Mesenchymal stem cell (in vitro differentiated cells and primary cell): ENCODE measurements around the gene OR2H2.

Experiments
- DNase-seq: peaks from one replicate; pipeline ENCODE4 v3.0.0-alpha.2; 2013
- H2AFZ ChIP-seq: one replicate; pipeline ENCODE4 v1.6.1; 2013; ENCODE audit warnings: low read depth, mild to moderate bottlenecking, control low read depth, inconsistent platforms, low read length, moderate library complexity
- H2AK5ac ChIP-seq: 2 replicates; pipeline ENCODE4 v1.6.1; 2013; ENCODE audit warnings: low read length, moderate library complexity, mild to moderate bottlenecking, inconsistent platforms; ENCODE audit not compliant: severe bottlenecking
- H2BK120ac ChIP-seq: one replicate; pipeline ENCODE4 v1.6.1; 2013; ENCODE audit warnings: low read depth, mild to moderate bottlenecking, inconsistent platforms, low read length, moderate library complexity
- H2BK12ac ChIP-seq, 2 experiments: one replicate each; pipeline ENCODE4 v1.6.1; 2013; ENCODE audit warnings: inconsistent platforms in 2 of 2, low read length in 2 of 2, mild to moderate bottlenecking in 2 of 2, moderate library complexity in 2 of 2, control low read depth in 1 of 2
- H2BK15ac ChIP-seq: one replicate; pipeline ENCODE4 v1.6.1; 2013; ENCODE audit warnings: mild to moderate bottlenecking, low read depth, inconsistent platforms; ENCODE audit not compliant: poor library complexity, severe bottlenecking
- H2BK5ac ChIP-seq: 2 replicates; pipeline ENCODE4 v1.6.1; 2013; ENCODE audit warnings: low read depth, mild to moderate bottlenecking, low read length, control low read depth, inconsistent platforms; ENCODE audit not compliant: poor library complexity, severe bottlenecking
- H3K14ac ChIP-seq, 2 experiments: one replicate each; pipeline ENCODE4 v1.6.1; 2013; ENCODE audit warnings: inconsistent platforms in 2 of 2, low read length in 2 of 2, control low read depth in 1 of 2, mild to moderate bottlenecking in 1 of 2, moderate library complexity in 1 of 2
- H3K18ac ChIP-seq, 2 experiments: one replicate each; pipeline ENCODE4 v1.6.1; 2013; ENCODE audit warnings: inconsistent platforms in 2 of 2, low read length in 2 of 2, control low read depth in 1 of 2, low read depth in 1 of 2, mild to moderate bottlenecking in 1 of 2
- H3K23ac ChIP-seq, 2 experiments: one replicate each; pipeline ENCODE4 v1.6.1; 2013; ENCODE audit warnings: inconsistent platforms in 2 of 2, low read length in 2 of 2, mild to moderate bottlenecking in 2 of 2, moderate library complexity in 2 of 2, control low read depth in 1 of 2
- H3K27ac ChIP-seq: 2 replicates; pipeline ENCODE4 v1.5.1; 2013; ENCODE audit warnings: mild to moderate bottlenecking, moderate library complexity, low read length, control low read depth, inconsistent platforms; ENCODE audit not compliant: poor library complexity, severe bottlenecking
- H3K27me3 ChIP-seq, 2 experiments: 2 replicates each; pipeline versions ENCODE4 v1.6.1 to v1.7.0; 2013; ENCODE audit warnings: low read length in 2 of 2, mild to moderate bottlenecking in 2 of 2, moderate library complexity in 2 of 2, control low read depth in 1 of 2, inconsistent platforms in 1 of 2; ENCODE audit not compliant: control insufficient read depth in 1 of 2, insufficient read depth in 1 of 2
- H3K36me3 ChIP-seq, 2 experiments: 2 replicates each; pipeline versions ENCODE4 v1.6.1 to v1.7.0; 2013; ENCODE audit warnings: low read length in 2 of 2, control low read depth in 1 of 2, inconsistent platforms in 1 of 2, low read depth in 1 of 2, mild to moderate bottlenecking in 1 of 2; ENCODE audit not compliant: insufficient read depth in 2 of 2, control insufficient read depth in 1 of 2
- H3K4ac ChIP-seq, 2 experiments: one replicate each; pipeline ENCODE4 v1.6.1; 2013; ENCODE audit warnings: inconsistent platforms in 2 of 2, low read length in 2 of 2, mild to moderate bottlenecking in 2 of 2, moderate library complexity in 2 of 2, control low read depth in 1 of 2, low read depth in 1 of 2
- H3K4me1 ChIP-seq: 2 replicates; pipeline ENCODE4 v1.6.1; 2013; ENCODE audit warnings: low read depth, low read length, control low read depth; ENCODE audit not compliant: control insufficient read depth, insufficient read depth
- H3K4me2 ChIP-seq: 2 replicates; pipeline ENCODE4 v1.6.1; 2013; ENCODE audit warnings: low read length, mild to moderate bottlenecking, inconsistent platforms; ENCODE audit not compliant: poor library complexity, severe bottlenecking
- H3K4me3 ChIP-seq, 2 experiments: 2 replicates each; pipeline versions ENCODE4 v1.5.1 to v1.7.0; 2013; ENCODE audit warnings: low read length in 2 of 2, mild to moderate bottlenecking in 2 of 2, control low read depth in 1 of 2, low read depth in 1 of 2; ENCODE audit not compliant: insufficient read depth in 1 of 2
- H3K79me1 ChIP-seq: replicated peaks from 2 replicates; pipeline ENCODE4 v1.6.1; 2013; ENCODE audit warnings: mild to moderate bottlenecking, control low read depth, low read length, inconsistent platforms; ENCODE audit not compliant: poor library complexity, severe bottlenecking
- H3K9ac ChIP-seq: 2 replicates; pipeline ENCODE4 v1.7.0; 2013; ENCODE audit warnings: mild to moderate bottlenecking, low read length, moderate library complexity
- H3K9me3 ChIP-seq: 2 replicates; pipeline ENCODE4 v1.7.0; 2013; ENCODE audit warnings: mild to moderate bottlenecking, low read length; ENCODE audit not compliant: control insufficient read depth
- H4K8ac ChIP-seq: one replicate; pipeline ENCODE4 v1.6.1; 2013; ENCODE audit warnings: inconsistent platforms, mild to moderate bottlenecking, low read length, moderate library complexity
- H4K91ac ChIP-seq: one replicate; pipeline ENCODE4 v1.6.1; 2013; ENCODE audit warnings: mild to moderate bottlenecking, low read length, inconsistent platforms
- WGBS: methylation state at CpG from one replicate; pipeline ENCODE4 v1.1.7; 2013; ENCODE audit warnings: mixed read lengths; 5-methylcytosine and 5-hydroxymethylcytosine counted together

OR2H2 gene

GRCh38 chr6:29564875-29565274 is 20.0 kb upstream of the OR2H2 start:
- Histone ChIP-seq H3K27me3 (peaks cover 3 to 6% of the 10 kb centered on the region in 2 experiments), H2AFZ (no peak overlapping the region), H3K14ac (no peak overlapping the region), H3K36me3 (no peaks in the 10 kb centered on the region), H3K79me1 (no peaks in the 10 kb centered on the region), H3K4me3 (no peak overlapping the region), H2BK5ac (no peak overlapping the region), H2BK120ac (no peak overlapping the region), H3K18ac (no peak overlapping the region), H3K9ac (no peak overlapping the region), H4K91ac (no peak overlapping the region), H3K4me2 (no peak overlapping the region), H2BK12ac (no peak overlapping the region), H2AK5ac (no peak overlapping the region), H3K9me3 (no peaks in the 10 kb centered on the region), H3K4ac (no peak overlapping the region), H4K8ac (no peak overlapping the region), H2BK15ac (no peak overlapping the region), H3K23ac (no peak overlapping the region), H3K27ac (no peak overlapping the region), H3K4me1 (no peaks in the 10 kb centered on the region)
- no peak for DNase-seq

GRCh38 chr6:29566856-29567255 is 18.1 kb upstream of the OR2H2 start:
- H3K4me3 ChIP-seq = no peak overlapping the region
- H2BK5ac ChIP-seq = no peak overlapping the region
- no peaks in the 10 kb centered on the region for H3K79me1 ChIP-seq
- H3K18ac ChIP-seq = no peak overlapping the region
- no peak overlapping the region for H3K4ac ChIP-seq
- WGBS = 80% methylated on average over 4 of the region's 5 CpGs
- H4K8ac ChIP-seq = no peak overlapping the region
- no peak overlapping the region for H2BK12ac ChIP-seq
- no peak overlapping the region for H2BK15ac ChIP-seq
- DNase-seq = no peak
- H2AFZ ChIP-seq = no peak overlapping the region
- no peaks in the 10 kb centered on the region for H3K4me1 ChIP-seq
- H3K14ac ChIP-seq = no peak overlapping the region
- H3K36me3 ChIP-seq = no peaks in the 10 kb centered on the region
- no peak overlapping the region for H3K9ac ChIP-seq
- H4K91ac ChIP-seq = no peak overlapping the region
- no peak overlapping the region for H3K27ac ChIP-seq
- H2BK120ac ChIP-seq = no peak overlapping the region
- no peak overlapping the region for H2AK5ac ChIP-seq
- H3K9me3 ChIP-seq = no peaks in the 10 kb centered on the region
- no peak overlapping the region for H3K23ac ChIP-seq
- H3K4me2 ChIP-seq = no peak overlapping the region
- H3K27me3 ChIP-seq = peaks cover under 1 to 7% of the 10 kb centered on the region in 2 experiments

GRCh38 chr6:29567541-29567940 is 17.4 kb upstream of the OR2H2 start:
- Histone ChIP-seq H3K27me3 (peaks cover 0 to 11% of the 10 kb centered on the region in 2 experiments), H3K4me1 (no peaks in the 10 kb centered on the region), H2AFZ (no peak overlapping the region), H2BK5ac (no peak overlapping the region), H4K91ac (no peak overlapping the region), H3K36me3 (no peaks in the 10 kb centered on the region), H3K14ac (no peak overlapping the region), H4K8ac (no peak overlapping the region), H3K4ac (no peak overlapping the region), H2BK12ac (no peak overlapping the region), H3K23ac (no peak overlapping the region), H2BK120ac (no peak overlapping the region), H3K9ac (no peak overlapping the region), H3K4me2 (no peak overlapping the region), H3K9me3 (no peaks in the 10 kb centered on the region), H2AK5ac (no peak overlapping the region), H3K27ac (no peak overlapping the region), H3K18ac (no peak overlapping the region), H3K79me1 (no peaks in the 10 kb centered on the region), H3K4me3 (no peak overlapping the region), H2BK15ac (no peak overlapping the region)
- WGBS = no CpG with 5 or more reads among the region's 2 CpGs
- no peak for DNase-seq

GRCh38 chr6:29567991-29568390 is 16.9 kb upstream of the OR2H2 start:
- no peak overlapping the region for H3K4me3 ChIP-seq
- no peak overlapping the region for H2BK12ac ChIP-seq
- H4K91ac ChIP-seq = no peak overlapping the region
- H2AFZ ChIP-seq = no peak overlapping the region
- no peaks in the 10 kb centered on the region for H3K79me1 ChIP-seq
- H3K9me3 ChIP-seq = no peaks in the 10 kb centered on the region
- H3K18ac ChIP-seq = no peak overlapping the region
- H2BK15ac ChIP-seq = no peak overlapping the region
- 68% methylated on average over 5 of the region's 5 CpGs for WGBS
- H3K14ac ChIP-seq = no peak overlapping the region
- no peak overlapping the region for H3K23ac ChIP-seq
- no peak for DNase-seq
- no peak overlapping the region for H3K4ac ChIP-seq
- no peak overlapping the region for H3K27ac ChIP-seq
- no peaks in the 10 kb centered on the region for H3K4me1 ChIP-seq
- H3K9ac ChIP-seq = no peak overlapping the region
- H2BK120ac ChIP-seq = no peak overlapping the region
- no peak overlapping the region for H2AK5ac ChIP-seq
- no peaks in the 10 kb centered on the region for H3K36me3 ChIP-seq
- H2BK5ac ChIP-seq = no peak overlapping the region
- H3K4me2 ChIP-seq = no peak overlapping the region
- H4K8ac ChIP-seq = no peak overlapping the region
- peaks cover 0 to 11% of the 10 kb centered on the region in 2 experiments for H3K27me3 ChIP-seq
